Uterus (tissue), 2 donors: Measurements from ENCODE around the gene KCNQ1OT1.

Experiments
- CTCF ChIP-seq, 4 experiments: fragments of 200-600 bp in 2 of 4; fragments of 450-650 bp in 2 of 4; sonication (generic) in 2 of 4; IDR thresholded peaks; one replicate each; pipeline ENCODE4 v1.5.1; 2016 to 2019; ENCODE audit warnings: antibody characterized with exemption in 4 of 4, mild to moderate bottlenecking in 2 of 4, moderate library complexity in 1 of 4
- POLR2A ChIP-seq, 2 donors: fragments of 450-650 bp; IDR thresholded peaks; one replicate each; pipeline ENCODE4 v1.6.1; 2016; ENCODE audit warnings: antibody characterized with exemption in 2 of 2, mild to moderate bottlenecking in 1 of 2, moderate library complexity in 1 of 2

GRCh38 chr11:2694495-2694894 lies 5.3 kb downstream of the KCNQ1OT1 start:
- TF ChIP-seq CTCF (IDR thresholded peaks at IDR 0.05) = no peak
- TF ChIP-seq POLR2A (IDR thresholded peaks at IDR 0.05) = no peak
